ENCODE data around the gene AMPH.

DNA sequence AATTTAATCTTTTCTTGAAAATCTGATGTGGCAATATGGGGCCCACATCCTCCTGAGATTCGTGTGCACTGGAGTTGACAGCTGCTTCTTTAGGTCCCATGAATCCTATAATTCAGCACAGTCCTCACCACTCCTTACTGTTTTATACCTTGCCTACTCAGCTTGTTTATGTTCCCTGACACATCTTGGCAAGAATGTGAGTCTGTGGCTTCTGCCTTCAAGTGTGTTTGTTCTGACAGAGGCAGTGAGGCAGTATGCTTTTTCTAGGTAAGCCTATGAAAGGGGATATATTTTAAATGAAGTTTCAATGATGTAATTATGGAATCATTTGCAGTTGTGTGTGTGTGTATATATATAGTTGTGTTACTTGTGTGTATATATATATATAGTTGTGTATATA, 106.4 kb downstream of the AMPH start:
- TF ChIP-seq MAZ (IDR thresholded peaks at IDR 0.05; ENCODE audit: borderline replicate concordance, low read depth, low read length) (no peak), CTCF (conservative IDR thresholded peaks at IDR 0.05; ENCODE audit: low read depth, low read length) (no peak), CHD1 (IDR thresholded peaks at IDR 0.05; ENCODE audit: low read depth, low read length) (no peak), FOS (IDR thresholded peaks at IDR 0.05; ENCODE audit: low read depth, low read length) (no peak), POLR2A (IDR thresholded peaks at IDR 0.05; ENCODE audit: low read depth, low read length) (no peak)
